GM21825 (cell line): ENCODE data around the gene PCK1.
"Not testable (repeated sequence)": the region's sequence is repeated elsewhere in the genome, so short reads cannot be mapped to it uniquely, and the experiment has no call there.

Experiments
- ATAC-seq: cut with Tn5 transposase; IDR thresholded peaks from one replicate; pipeline ENCODE4 v1.9.1; 2021; ENCODE audit warnings: mild to moderate bottlenecking, moderate library complexity; ENCODE audit not compliant: unreplicated experiment

The PCK1 gene

DNA sequence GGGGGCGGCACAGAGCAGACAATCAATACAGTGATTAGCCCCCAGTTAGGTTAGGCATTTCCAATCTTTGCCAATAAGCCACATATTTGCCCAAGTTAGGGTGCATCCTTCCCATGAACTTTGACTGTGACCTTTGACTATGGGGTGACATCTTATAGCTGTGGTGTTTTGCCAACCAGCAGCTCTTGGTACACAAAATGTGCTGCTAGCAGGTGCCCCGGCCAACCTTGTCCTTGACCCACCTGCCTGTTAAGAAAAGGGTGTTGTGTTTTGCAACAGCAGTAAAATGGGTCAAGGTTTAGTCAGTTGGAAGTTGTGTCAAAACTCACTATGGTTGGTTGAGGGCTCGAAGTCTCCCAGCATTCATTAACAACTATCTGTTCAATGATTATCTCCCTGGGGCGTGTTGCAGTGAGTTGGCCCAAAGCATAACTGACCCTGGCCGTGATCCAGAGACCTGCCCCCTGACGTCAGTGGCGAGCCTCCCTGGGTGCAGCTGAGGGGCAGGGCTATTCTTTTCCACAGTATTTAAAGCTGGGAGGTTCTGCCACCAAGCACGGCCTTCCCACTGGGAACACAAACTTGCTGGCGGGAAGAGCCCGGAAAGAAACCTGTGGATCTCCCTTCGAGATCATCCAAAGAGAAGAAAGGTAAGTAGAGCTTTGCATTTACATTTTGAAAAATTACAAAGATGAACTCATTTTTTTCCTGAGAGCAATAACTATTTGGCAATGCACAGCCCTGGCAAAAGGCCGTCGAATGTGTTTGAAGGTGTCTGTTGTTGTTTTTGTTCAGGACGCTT is at the start of gene PCK1:
TSS of gene PCK1 (plus strand) at position 557 of the 802 bp plus-strand sequence. CDS start 302 bp downstream, outside the sequence.
- no peak for ATAC-seq

DNA sequence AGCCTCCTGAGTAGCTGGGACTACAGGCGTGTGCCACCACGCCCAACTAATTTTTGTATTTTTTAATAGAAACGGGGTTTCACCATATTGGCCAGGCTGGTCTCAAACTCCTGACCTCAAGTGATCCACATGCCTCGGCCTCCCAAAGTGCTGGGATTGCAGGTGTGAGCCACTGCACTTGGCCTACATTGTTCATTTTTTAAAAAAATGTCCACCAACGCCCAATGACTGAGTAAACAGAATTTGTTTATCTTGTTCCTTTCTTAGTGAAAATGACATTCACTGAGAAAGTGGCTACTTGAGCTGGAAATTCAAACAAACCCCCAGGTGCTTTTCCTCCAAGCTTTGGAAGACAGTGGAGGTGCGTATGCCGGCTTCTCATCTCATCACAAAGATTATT is 49.2 kb upstream of the PCK1 start:
- not testable (repeated sequence) for ATAC-seq

DNA sequence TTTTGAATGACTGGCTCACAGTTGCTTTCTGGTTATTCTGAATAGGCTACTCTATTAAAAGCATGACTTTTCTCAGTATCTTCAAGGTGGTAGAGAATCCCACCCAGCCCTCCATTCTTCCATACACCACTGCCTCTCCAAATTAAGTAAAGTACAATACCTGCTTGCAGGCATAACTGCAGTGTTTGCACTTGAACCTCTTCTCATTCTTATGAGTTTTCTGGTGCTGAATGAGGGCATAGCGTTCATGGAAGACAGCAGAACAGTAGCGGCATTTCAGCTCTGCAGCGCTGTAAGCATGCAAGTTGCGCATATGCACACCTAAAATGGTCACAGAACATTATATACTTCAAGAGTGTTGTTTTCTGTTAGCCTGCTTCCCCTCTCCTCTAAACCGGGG is 48.5 kb upstream of the PCK1 start:
- no peak for ATAC-seq

DNA sequence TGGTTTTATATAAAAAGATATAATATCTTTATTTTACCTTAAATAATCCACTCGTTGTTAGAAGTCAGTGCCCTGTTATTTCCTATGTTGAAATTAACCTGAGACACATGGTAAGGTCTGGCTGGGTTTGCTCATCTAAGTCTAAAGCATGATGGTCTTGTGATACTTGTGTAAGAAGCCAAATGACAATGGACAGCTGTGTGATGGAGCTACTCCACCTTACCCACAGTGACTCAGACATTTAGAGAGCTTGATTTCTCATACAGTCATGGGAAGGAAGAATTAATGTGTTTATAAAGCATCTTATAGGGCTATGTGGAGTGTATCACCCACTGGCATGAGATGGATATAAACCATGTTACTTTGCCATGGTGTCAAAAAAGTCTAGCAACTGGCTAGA is 47.7 kb upstream of the PCK1 start:
- ATAC-seq, result no peak

DNA sequence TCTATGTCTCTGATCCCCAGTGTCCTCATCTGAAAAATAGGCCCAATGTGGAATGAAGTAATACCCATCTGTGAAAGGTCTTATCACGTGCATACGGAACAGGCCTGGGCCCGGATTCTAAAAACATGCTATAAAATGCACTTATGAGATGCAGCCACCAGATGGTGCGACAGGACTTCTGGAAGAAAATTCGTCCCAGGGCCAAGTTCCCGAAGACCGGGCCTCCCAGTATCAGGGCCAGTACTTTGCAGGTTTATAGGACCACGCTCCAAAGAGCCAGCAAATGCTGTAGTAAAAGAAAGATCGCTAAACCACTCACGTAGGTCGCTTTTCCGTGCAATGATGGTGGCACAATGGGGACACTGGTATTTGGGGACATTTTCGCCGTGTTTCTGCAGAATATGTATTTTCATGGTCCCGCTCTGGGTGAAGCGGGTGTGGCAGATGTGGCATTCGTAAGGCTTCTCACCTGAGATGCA is 46.6 kb upstream of the PCK1 start:
- ATAC-seq, result no peak

DNA sequence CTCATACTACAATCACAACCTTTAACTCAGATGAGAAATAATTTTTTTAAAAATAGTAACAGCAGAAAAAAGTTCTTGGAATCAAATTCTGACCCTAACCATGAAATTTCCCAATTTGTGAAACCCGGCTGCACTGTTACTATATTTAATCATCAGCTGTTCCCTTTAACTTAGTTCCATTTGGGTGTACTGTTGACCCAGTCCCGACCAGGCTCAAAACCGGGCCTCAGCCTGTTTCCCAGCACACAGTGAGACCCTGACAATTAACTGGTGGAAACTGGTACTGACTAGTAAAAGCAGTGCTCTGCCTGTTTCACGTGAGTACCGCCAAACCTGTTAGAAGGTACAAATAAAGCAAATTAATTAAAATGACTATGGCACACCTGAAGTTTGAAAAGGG is 43.0 kb upstream of the PCK1 start:
- ATAC-seq, result no peak

DNA sequence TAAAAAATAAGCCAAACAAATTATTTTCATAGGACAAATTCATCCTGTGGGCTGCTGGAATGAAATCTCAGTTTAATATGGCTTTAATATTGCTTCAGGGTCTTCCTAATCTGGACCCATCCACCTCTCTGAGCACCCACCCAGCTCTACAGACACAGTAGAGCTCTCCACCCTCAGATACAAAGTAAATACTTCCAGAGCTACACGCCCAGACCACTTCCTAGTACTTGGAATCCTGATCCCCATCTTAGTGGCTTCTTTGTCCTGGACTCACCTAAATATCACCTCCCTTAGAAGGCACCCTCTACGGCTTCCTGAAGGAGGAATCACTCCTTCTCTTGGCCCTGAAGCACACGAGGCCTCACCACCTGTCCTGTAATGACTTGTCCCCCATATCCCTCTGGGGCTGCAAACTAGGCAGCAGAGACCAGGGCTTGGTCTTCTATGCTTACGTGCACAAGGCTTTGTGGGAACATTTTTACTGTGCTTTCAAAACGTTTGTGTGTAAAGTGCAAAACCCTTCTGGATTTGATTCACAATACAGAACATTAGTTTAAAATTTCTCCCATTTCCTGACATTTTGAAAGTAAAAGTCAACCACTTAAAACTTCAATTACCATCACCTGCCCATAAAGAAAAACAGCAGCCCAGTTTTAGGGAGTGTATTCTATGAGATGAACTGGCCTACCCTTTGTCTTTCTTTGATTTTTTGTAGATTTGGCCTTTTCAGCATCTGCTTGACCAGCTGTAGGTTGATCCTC is 38.4 kb upstream of the PCK1 start:
- no peak for ATAC-seq

DNA sequence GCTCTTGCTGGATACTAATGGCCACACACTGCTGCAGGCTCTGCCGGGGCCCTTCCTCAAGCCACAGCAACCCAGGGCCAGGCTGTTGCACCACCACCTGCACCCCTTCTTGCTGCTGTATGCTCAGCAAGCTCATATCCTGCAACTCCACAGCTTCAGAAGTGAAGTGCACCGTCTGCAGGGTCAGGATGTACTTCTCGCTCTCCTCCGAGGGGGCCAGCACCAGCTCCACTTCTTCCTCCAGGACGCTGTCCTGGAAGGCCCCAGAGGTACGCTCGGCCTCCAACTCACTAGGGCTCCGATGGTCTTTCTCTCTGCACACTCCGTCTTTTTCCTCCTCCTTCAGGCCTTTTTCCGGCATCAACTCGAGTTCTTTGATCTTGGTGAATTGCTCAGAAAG is 37.1 kb upstream of the PCK1 start:
- ATAC-seq, result no peak

DNA sequence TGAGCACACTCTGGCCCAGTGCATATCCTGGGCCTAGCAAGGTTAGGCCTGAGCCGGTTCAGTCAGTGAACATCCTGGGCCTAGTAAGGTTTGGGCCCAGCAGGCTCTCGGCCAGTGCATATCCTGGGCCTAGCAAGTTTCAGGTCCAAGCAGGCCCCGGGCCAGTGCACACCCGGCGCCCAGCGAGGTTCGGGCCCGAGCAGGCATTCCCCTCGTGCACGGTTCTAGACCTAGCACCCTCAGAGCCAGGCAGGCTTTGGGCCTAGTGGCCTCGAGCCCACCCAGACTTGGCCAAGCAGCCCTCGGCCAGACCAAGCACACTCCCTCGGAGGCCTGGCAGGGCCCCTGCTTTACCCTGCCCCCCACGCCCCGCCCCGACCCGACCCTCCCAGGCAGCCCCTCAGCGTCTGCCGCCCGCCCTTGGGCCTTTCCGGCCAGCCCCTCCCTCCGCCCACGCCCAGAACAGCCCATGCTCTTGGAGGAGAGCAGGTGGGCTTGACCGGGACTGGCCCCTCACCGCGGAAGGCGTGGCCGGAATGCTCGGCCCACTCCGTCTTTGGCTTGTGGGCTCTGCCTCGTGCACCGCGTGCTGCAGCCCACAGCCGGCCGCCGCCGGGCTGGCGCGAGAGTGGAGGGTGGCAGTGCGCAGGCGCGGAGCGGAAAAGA is 36.3 kb upstream of the PCK1 start, which contains the start of gene CTCFL:
TSS of gene CTCFL (minus strand) at position 630 of the 666 bp plus-strand sequence. CDS start 935 bp downstream, outside the sequence.
- ATAC-seq, result no peak

DNA sequence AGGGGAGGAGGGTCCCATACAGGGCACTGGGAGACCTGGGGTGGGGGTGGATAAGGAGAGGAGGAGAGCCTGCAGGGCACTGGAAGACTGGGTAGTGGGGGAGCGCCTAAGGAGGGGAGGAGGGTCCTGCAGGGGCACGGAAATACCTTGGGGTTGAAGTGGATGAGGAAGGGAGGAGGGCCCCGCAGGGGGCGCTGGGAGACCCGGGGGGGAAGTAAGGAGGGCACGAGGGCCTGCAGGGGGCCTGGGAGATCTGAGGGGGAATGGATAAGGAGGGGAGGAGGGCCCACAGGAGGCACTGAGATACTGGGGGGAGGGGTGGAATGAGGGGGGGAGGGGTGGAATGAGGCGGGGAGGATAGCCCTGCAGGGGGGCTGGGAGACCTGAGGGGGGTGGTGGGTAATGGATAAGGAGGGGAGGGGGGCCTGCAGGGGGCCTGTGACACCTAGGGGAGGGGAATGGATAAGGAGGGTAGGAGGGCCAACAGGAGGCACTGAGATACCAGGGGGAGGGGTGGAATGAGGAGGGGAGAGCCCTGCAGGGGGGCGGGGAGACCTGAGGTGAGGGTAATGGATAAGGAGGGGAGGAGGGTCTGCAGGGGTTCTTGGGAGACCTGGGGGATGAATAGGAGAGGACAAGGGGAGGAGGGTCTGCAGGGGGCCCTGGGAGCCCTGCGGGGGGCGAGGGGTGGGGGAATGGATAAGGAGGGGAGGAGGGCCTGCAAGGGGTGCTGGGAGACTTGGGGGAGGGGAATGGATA is 35.4 kb upstream of the PCK1 start:
- ATAC-seq, result no peak

DNA sequence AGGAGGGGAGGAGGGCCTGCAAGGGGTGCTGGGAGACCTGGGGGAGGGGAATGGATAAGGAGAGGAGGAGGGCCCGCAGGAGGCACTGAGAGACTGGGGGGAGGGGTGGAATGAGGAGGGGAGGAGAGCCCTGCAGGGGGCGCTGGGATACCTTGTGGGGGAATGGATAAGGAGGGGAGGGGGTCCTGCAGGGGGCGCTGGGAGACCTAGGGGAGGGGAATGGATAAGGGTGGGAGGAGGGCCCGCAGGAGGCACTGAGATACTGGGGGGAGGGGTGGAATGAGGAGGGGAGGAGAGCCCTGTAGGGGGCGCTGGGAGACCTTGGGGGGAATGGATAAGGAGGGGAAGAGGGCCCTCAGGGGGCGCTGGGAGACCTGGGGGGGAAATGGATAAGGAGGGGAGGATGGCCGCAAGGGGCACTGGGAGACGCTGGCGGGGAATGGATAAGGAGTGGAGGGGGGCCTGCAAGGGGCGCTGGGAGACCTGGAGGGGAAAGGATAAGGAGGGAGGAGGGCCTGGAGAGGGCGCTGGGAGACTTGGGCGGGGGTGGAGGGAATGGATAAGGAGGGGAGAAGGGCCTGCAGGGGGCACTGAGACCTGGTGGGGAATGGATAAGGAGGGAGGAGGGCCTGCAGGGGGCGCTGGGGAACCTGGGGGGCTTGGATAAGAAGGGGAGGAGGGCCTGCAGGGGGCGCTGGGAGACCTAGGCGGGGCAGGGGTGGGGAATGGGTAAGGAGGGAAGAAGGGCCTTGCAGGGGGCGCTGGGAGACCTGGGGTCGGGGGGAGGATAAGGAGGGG is 34.6 kb upstream of the PCK1 start:
- no peak for ATAC-seq

DNA sequence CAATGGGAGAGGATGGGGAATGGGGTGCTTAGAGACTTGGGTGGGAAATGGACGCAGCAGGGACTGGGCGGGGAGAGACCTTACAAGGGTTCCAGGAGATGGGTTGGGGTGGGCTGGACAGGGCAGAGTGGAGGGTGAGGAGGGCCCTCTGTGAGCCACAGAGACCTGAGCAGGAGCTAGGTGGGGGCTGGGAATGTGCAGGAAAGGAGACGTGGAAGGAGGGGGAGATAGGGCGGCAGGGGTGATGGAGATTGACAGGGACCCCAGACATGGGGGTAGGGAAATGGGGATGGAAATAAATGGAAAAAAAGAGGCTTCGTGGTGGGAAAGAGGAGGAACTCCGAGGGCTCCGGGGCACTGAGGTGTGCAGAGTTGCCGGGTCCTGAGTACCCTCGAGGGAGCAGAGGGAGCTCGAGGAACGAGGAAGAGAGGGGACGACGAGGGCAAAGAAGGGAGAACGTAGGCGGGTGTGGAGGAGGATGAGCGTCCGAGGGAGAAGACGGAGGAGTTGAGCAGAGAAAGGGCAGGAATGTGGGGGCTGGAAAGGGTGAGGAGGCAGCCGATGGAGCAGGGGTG is 33.9 kb upstream of the PCK1 start:
- ATAC-seq, result no peak

DNA sequence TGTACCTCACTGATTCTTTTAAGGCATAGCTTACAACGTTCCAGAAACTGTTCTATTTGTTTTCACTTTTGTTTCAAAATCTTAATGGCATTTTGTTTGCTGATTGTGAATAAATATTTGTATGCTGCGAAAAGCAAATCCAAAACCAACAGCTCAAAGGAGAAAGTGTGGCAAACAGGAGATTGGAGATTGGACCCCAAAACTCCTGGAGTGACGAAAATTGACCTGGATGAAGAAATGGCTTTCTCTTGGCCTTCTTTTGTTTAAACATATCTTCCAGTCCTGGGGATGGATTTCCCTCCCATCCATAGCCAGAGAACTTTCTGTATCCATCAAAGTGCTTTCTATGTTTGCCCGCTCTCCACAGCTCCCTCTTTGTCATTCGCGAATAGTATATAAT is 33.2 kb upstream of the PCK1 start:
- ATAC-seq, result no peak

DNA sequence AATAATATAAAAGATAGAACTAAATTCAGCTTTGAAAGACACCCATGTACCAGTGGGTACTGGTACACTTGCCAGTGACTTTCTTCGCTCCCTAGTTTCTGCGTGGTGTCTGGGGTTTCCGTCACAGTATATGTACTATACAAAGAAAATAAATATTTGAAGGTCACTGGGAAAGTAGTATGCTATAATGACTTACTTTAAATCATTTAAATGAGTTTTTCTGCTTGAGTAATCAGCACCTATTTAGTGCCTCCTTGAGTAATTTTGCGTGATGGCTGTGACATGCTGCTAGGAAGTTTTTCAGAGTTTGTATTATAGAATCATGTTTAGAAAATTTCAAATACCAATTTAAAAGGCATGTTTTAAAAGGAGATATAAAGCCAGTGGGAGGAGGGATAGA is 32.8 kb upstream of the PCK1 start:
- no peak for ATAC-seq

DNA sequence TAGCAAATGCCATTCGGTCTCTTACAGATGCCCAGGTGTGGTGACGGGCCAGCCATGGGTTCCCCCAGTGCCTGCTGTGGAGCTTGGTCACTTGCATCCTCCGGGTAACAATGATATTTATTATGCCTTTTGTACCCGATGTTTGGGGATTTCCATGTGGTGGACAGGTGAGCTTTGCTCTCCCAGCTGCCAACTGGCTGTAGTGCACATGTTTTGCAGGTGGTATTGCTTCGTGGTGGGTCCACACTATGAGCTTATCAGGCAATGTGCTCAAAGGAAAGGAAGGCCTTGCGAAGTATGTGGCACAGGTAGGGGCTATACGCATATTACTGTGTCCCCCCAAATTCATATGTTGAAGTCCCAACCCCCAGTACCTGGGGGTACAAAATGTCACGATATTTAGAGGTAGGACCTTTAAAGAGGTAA is 31.7 kb upstream of the PCK1 start:
- no peak for ATAC-seq

DNA sequence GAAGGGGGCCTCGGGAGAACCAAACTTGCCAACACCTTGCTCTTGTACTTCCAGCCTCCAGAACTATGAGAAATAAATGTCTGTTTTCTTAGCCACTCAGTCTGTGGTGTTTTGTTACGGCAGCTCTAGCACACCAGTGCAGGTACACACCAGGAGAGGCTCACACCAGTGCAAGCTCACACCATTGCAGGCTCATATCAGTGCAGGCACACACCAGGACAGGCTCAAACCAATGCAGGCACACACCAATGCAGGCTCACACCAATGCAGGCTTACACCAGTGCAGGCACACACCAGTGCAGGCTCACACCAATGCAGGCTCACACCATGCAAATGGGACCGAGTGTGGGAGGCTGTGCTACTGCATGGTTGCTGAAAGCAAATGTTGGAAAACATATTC is 31.1 kb upstream of the PCK1 start:
- no peak for ATAC-seq

DNA sequence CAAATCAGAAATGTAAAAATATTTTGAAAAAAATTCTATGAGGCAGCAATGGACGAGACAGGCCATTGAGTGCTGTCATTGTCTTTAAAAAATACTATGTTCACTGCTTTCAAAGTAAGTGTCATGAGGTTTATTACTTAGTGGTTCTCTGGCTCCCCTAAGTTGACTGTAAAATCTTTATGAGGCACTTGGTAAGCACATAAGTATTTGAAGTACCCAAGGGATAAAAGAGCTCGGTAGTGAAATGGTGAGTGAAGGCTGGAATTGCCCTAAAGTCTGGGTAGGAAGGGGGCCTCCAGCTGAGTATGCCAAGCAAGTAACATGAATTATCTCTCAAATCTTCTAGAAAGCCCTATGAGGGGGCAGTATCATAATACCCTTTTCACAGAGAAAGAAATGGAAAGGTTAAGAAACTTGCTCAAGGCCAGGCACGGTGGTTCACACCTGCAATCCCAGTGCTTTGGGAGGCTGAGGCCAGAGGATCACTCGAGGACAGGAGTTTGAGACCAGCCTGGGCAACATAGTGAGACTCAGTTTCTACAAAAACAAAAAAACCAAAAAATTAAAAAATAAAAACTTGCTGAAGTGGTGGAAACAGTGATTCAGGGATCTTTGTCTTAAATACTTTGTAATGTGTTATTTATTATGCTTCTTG is 30.5 kb upstream of the PCK1 start:
- ATAC-seq, result no peak

DNA sequence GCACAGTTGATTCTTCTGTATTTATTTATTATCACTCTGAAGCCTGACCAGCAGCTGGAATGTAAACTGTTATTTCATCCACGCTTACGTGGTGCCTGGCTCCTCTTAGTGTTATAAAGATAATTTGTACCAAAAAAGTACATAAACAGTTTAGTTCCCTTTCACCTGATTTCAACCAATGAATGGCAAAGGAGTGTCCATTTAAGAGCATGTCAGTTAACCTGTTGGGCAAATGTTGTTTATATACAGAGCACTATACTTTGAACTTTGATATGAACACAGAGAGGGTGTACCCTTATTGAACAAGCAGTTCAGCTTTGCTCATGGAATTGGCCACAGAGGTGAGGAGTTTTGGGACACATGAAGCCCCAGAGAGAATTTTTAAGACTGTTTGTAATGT is 28.8 kb upstream of the PCK1 start:
- ATAC-seq, result no peak

DNA sequence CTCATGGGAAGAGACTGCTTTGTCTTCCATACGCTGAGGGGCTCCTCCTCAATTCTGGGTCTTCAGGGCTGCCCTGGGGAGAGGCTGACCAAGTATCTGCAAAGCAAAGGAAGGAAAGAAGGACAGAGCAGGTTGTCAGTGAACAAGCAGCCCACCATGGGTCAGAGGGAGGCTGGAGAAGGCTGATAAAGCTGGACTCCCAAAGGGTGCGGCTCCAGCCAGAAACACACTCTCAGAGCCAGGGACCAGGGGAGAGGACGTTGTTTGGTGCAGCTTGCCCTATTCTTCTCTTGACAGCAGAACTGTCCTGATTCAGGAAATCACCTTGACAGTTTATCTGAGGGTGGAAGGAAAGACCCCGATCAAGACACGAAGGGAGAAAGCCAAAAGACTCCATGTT is 25.6 kb upstream of the PCK1 start:
- ATAC-seq, result no peak
